Esophagus muscularis mucosa (tissue), 4 donors: ENCODE data around the gene PRPF40B. TPM values are rescaled to one million over a fixed set of nuclear protein-coding genes. Genes with fewer than 3 reads are reported as not detected.
A peak's percentile ranks its signal among the peaks of the same experiment; 100 is the strongest.

Source experiments
- DNase-seq: peaks from one replicate; pipeline ENCODE4 v3.0.0-alpha.2; 2017; ENCODE audit errors: extremely low spot score
- H3K27ac ChIP-seq, 4 donors: fragments of 200-600 bp; sonication (generic); replicated peaks in 1 of 4; 1 replicate in 3 of 4; 2 replicates in 1 of 4; pipeline ENCODE4 v1.5.1; 2016 to 2019; ENCODE audit warnings: mild to moderate bottlenecking in 1 of 4
- H3K27me3 ChIP-seq, 4 donors: fragments of 200-600 bp; sonication (generic); one replicate each; pipeline versions ENCODE4 v1.5.1 to v1.6.0; 2016 to 2019
- H3K36me3 ChIP-seq, 4 donors: fragments of 200-600 bp; sonication (generic); one replicate each; pipeline ENCODE4 v1.5.1; 2016 to 2019
- H3K4me1 ChIP-seq, 4 donors: fragments of 200-600 bp; sonication (generic); one replicate each; pipeline ENCODE4 v1.5.1; 2016 to 2019
- H3K4me3 ChIP-seq, 4 donors: fragments of 200-600 bp; sonication (generic); 1 replicate in 2 of 4; 2 replicates in 2 of 4; pipeline ENCODE4 v1.5.1; 2016 to 2019; ENCODE audit warnings: mild to moderate bottlenecking in 4 of 4, moderate library complexity in 1 of 4
- H3K9me3 ChIP-seq, 4 donors: fragments of 200-600 bp; sonication (generic); 1 replicate in 3 of 4; 2 replicates in 1 of 4; pipeline ENCODE4 v1.5.1; 2016 to 2019
- CTCF ChIP-seq, 3 experiments: fragments of 200-600 bp in 2 of 3; fragments of 450-650 bp in 1 of 3; sonication (generic) in 2 of 3; IDR thresholded peaks; one replicate each; pipeline ENCODE4 v1.5.1; 2017 to 2019; ENCODE audit warnings: antibody characterized with exemption in 3 of 3, mild to moderate bottlenecking in 2 of 3, moderate library complexity in 1 of 3
- EP300 ChIP-seq: sonication (generic); formaldehyde crosslinking; IDR thresholded peaks from one replicate; pipeline ENCODE4 v1.6.1; 2017; ENCODE audit warnings: antibody characterized with exemption
- POLR2A ChIP-seq: fragments of 450-650 bp; IDR thresholded peaks from one replicate; pipeline ENCODE4 v1.6.1; 2017; ENCODE audit warnings: antibody characterized with exemption, moderate library complexity, mild to moderate bottlenecking, low read depth
- POLR2AphosphoS5 ChIP-seq, 2 donors: sonication (generic); formaldehyde crosslinking; IDR thresholded peaks; one replicate each; pipeline ENCODE4 v1.6.1; 2017; ENCODE audit warnings: antibody characterized with exemption in 2 of 2
- WGBS: methylation state at CpG from one replicate; pipeline ENCODE4 v1.1.5; 2018; 5-methylcytosine and 5-hydroxymethylcytosine counted together
- intact Hi-C: fragments of 100-400 bp; cut with DNase I; formaldehyde crosslinking; loops from one replicate; pipeline ENCODE4 v1.15.1; 2023
- total RNA-seq, 4 donors: library from RNA; depleted of rRNA; stranded (reverse); fragments of >200 nt; gene quantifications; one replicate each; pipeline versions ENCODE4 v1.1.0 to v1.2.1, GENCODE V29; 2016

Gene PRPF40B
- total RNA-seq, 4 donors from 2014 or later = 9.6 to 19.0 (median 13.9) TPM

DNA sequence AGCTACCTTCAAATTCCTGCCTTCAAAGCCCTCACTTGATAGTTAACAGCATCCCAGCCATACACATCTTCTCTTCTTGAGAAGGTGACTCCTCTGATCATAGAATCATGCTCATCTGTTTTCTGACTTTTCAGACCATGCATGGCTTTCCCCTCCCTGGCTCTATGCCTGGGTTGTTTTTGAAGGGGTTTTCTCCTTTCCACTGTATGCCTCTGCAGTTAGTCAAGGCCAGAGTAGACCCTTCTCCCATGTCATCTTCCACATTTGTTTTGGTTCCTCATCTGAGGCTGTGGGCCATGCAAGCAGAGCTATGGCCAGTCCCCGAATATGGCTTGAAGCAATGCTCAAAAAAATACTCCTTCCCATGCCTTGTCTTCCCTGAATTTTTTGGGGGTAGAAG is 41.2 kb upstream of the PRPF40B start:
- intact Hi-C loops = loop anchor here (5.0 kb wide), 1 partner anchor 40 kb away; the partner anchor contains the start of gene PRPF40B
- DNase-seq = no peak
- TF ChIP-seq POLR2A = no peak
- no peak for TF ChIP-seq CTCF (IDR thresholded peaks at IDR 0.05)
- TF ChIP-seq EP300 = no peak
- TF ChIP-seq POLR2AphosphoS5 (IDR thresholded peaks at IDR 0.05) = no peak
- Histone ChIP-seq H3K4me1 (peaks cover 21 to 43% (median 30%) of the 10 kb centered on the region in 4 donors), H3K36me3 (peaks cover 0 to 22% (median 9%) of the 10 kb centered on the region in 4 donors), H3K9me3 (no peaks in the 10 kb centered on the region), H3K27me3 (no peaks in the 10 kb centered on the region), H3K27ac (peak overlapping the region in 1 of 4 donors; percentile 7), H3K4me3 (no peak overlapping the region)
- 67% methylated on average over 1 of the region's 1 CpG for WGBS

DNA sequence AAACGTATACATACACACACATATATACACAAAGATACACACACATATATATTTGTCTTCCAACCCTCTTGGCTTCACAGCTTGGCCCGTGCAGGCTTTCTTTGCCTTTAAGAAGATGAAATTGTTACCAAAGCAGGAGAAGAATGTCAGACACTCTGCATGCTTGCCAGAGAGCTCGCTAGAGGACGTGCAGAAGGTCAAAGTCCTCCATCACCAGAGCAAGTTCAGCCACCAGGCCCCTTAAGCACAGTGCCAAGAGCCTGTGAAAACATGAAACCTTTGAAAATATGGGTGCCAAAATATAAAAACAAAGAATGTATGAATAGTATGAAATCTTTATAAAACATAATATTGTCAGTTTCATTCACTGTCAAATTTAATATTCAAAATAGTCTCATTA is 40.5 kb upstream of the PRPF40B start:
- intact Hi-C loops = loop anchor here (5.0 kb wide), 1 partner anchor 39 kb away; the partner anchor contains the start of gene PRPF40B

GRCh38 chr12:49583366-49584094 is 39.8 kb upstream of the PRPF40B start:
- TF ChIP-seq POLR2AphosphoS5 (IDR thresholded peaks at IDR 0.05) (no peak), CTCF (IDR thresholded peaks at IDR 0.05) (no peak), EP300 (no peak), POLR2A (no peak)

More for the DNA sequence above, 40.5 kb upstream of the PRPF40B start:
- Histone ChIP-seq H3K27me3 (no peaks in the 10 kb centered on the region), H3K27ac (peak overlapping the region; percentile 50 to 65 (median 64)), H3K9me3 (no peaks in the 10 kb centered on the region), H3K4me3 (no peak overlapping the region), H3K4me1 (peaks cover 21 to 43% (median 30%) of the 10 kb centered on the region in 4 donors), H3K36me3 (peaks cover 0 to 18% (median 8%) of the 10 kb centered on the region in 4 donors)
- TF ChIP-seq EP300 (no peak), CTCF (IDR thresholded peaks at IDR 0.05) (no peak), POLR2A (no peak), POLR2AphosphoS5 (IDR thresholded peaks at IDR 0.05) (peak in 1 of 2 donors; percentile 9)
- WGBS = 22% methylated on average over 4 of the region's 4 CpGs
- no peak for DNase-seq

GRCh38 chr12:49584591-49584990 is 38.8 kb upstream of the PRPF40B start:
- H3K4me1 ChIP-seq = peaks cover 28 to 43% (median 30%) of the 10 kb centered on the region in 4 donors
- TF ChIP-seq POLR2AphosphoS5 (IDR thresholded peaks at IDR 0.05) (no peak), CTCF (IDR thresholded peaks at IDR 0.05) (no peak), EP300 (no peak), POLR2A (no peak)
- intact Hi-C loops = loop anchor here (5.0 kb wide), 1 partner anchor 38 kb away; the partner anchor contains the start of gene PRPF40B
- H3K27me3 ChIP-seq = no peaks in the 10 kb centered on the region
- WGBS = 88% methylated on average over 7 of the region's 7 CpGs
- H3K4me3 ChIP-seq = no peak overlapping the region
- no peak for DNase-seq
- no peaks in the 10 kb centered on the region for H3K9me3 ChIP-seq
- no peak overlapping the region for H3K27ac ChIP-seq
- peaks cover 0 to 22% (median 8%) of the 10 kb centered on the region in 4 donors for H3K36me3 ChIP-seq

More at GRCh38 chr12:49583366-49584094, 39.8 kb upstream of the PRPF40B start:
- peak overlapping the region; percentile 50 to 65 (median 64) for H3K27ac ChIP-seq
- no peak overlapping the region for H3K4me3 ChIP-seq
- WGBS = 70% methylated on average over 13 of the region's 13 CpGs
- H3K4me1 ChIP-seq = peaks cover 23 to 43% (median 30%) of the 10 kb centered on the region in 4 donors
- H3K27me3 ChIP-seq = no peaks in the 10 kb centered on the region
- no peaks in the 10 kb centered on the region for H3K9me3 ChIP-seq
- no peak for DNase-seq
- intact Hi-C loops = loop anchor here (5.0 kb wide), 1 partner anchor 39 kb away; the partner anchor contains the start of gene PRPF40B
- peaks cover 0 to 22% (median 8%) of the 10 kb centered on the region in 4 donors for H3K36me3 ChIP-seq
